Measurements from ENCODE around the gene C22orf15. TPM values are rescaled to one million over a fixed set of nuclear protein-coding genes. Genes with fewer than 3 reads are reported as not detected.
"Not testable (repeated sequence)": the region's sequence is repeated elsewhere in the genome, so short reads cannot be mapped to it uniquely, and the experiment has no call there.

Gene C22orf15
- total RNA-seq, 2 donors from 2014 or later: not detected

DNA sequence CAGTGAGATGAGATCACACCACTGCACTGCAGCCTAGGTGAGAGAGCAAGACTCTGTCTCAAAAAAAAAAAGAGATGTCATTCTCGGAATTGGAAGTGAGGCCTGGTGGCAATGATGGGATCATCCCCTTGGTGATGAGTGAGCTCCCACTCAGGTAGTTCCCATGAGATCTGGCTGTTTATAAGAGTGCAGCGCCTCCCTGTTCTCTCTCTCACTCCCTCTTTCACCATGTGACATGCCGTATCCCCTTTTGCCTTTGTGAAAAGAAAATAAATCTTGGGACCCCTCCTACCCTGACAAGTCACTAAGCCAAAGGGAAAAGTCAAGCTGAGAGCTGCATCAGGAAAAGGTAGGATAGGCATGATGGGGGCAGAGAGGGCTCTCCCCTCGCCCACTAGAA lies 40.6 kb upstream of the C22orf15 start:
- intact Hi-C loops (cut with DNase I): no loop called here
- no peaks in the 10 kb centered on the region for H3K9me3 ChIP-seq

DNA sequence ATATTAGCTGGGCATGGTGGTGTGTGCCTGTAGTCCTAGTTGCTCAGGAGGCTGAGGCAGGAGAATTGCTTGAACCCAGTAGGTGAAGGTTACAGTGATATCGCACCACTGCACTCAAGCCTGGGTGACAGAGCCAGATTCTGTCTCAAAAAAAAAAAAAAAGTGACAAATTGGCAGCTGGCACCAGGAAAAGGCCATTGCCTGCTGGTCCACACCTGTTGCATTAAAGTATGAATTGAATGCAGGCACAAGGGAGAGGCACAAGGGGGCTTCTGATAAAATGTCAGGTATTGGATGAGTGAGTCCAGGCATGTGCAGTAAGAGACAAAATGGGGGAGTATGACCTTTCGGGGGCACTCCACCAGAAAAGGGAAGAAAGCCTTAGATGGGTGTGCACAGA lies 40.1 kb upstream of the C22orf15 start:
- no peak overlapping the region for H3K27ac ChIP-seq
- 85% methylated on average over 2 of the region's 2 CpGs for WGBS
- H3K27me3 ChIP-seq (replicated peaks; ENCODE audit: insufficient read depth): no peaks in the 10 kb centered on the region
- H3K4me1 ChIP-seq (replicated peaks): no peaks in the 10 kb centered on the region
- no peaks in the 10 kb centered on the region for H3K9me3 ChIP-seq
- H3K36me3 ChIP-seq: no peaks in the 10 kb centered on the region
- no peak overlapping the region for H3K4me3 ChIP-seq
- DNase-seq (ENCODE audit: low spot score): no peak
- intact Hi-C loops (cut with DNase I): no loop called here
- TF ChIP-seq CTCF (IDR thresholded peaks at IDR 0.05): no peak
- TF ChIP-seq POLR2A (IDR thresholded peaks at IDR 0.05): no peak
- no peak for TF ChIP-seq POLR2AphosphoS5 (IDR thresholded peaks at IDR 0.05)

More for the DNA sequence above, 40.6 kb upstream of the C22orf15 start:
- Histone ChIP-seq H3K27me3 (replicated peaks; ENCODE audit: insufficient read depth) (no peaks in the 10 kb centered on the region), H3K4me1 (replicated peaks) (no peaks in the 10 kb centered on the region), H3K27ac (no peak overlapping the region), H3K4me3 (no peak overlapping the region), H3K36me3 (no peaks in the 10 kb centered on the region)
- no peak for DNase-seq (ENCODE audit: low spot score)
- no peak for TF ChIP-seq POLR2A (IDR thresholded peaks at IDR 0.05)
- no peak for TF ChIP-seq CTCF (IDR thresholded peaks at IDR 0.05)
- TF ChIP-seq POLR2AphosphoS5 (IDR thresholded peaks at IDR 0.05): no peak
- WGBS: 55% methylated on average over 4 of the region's 4 CpGs

- H3K9me3 ChIP-seq; H3K27ac ChIP-seq; H3K4me1 ChIP-seq (replicated peaks); H3K27me3 ChIP-seq (replicated peaks; ENCODE audit: insufficient read depth); H3K4me3 ChIP-seq; DNase-seq (ENCODE audit: low spot score); intact Hi-C loops (cut with DNase I); H3K36me3 ChIP-seq: not testable (repeated sequence)
- WGBS: 91% methylated on average over 4 of the region's 4 CpGs
Observed at GRCh38 chr22:23728108-23728507, 34.7 kb upstream of the C22orf15 start.

- Histone ChIP-seq H3K9me3 (no peaks in the 10 kb centered on the region), H3K27me3 (replicated peaks; ENCODE audit: insufficient read depth) (no peaks in the 10 kb centered on the region), H3K36me3 (no peaks in the 10 kb centered on the region), H3K4me3 (no peak overlapping the region), H3K27ac (no peak overlapping the region), H3K4me1 (replicated peaks) (no peaks in the 10 kb centered on the region)
- DNase-seq (ENCODE audit: low spot score): no peak
- intact Hi-C loops (cut with DNase I): no loop called here
- TF ChIP-seq POLR2AphosphoS5 (IDR thresholded peaks at IDR 0.05) (no peak), POLR2A (IDR thresholded peaks at IDR 0.05) (no peak), CTCF (IDR thresholded peaks at IDR 0.05) (no peak)
Observed at GRCh38 chr22:23737696-23738095, 25.1 kb upstream of the C22orf15 start.

- DNase-seq (ENCODE audit: low spot score): no peak
- no peaks in the 10 kb centered on the region for H3K27me3 ChIP-seq (replicated peaks; ENCODE audit: insufficient read depth)
- H3K36me3 ChIP-seq: peaks cover 9 to 19% of the 10 kb centered on the region in 2 donors
- intact Hi-C loops (cut with DNase I): no loop called here
- no peaks in the 10 kb centered on the region for H3K4me1 ChIP-seq (replicated peaks)
- TF ChIP-seq POLR2AphosphoS5 (IDR thresholded peaks at IDR 0.05) (no peak), CTCF (IDR thresholded peaks at IDR 0.05) (no peak), POLR2A (IDR thresholded peaks at IDR 0.05) (no peak)
- WGBS: 57% methylated on average over 7 of the region's 7 CpGs
- no peak overlapping the region for H3K4me3 ChIP-seq
- H3K27ac ChIP-seq: no peak overlapping the region
- H3K9me3 ChIP-seq: no peaks in the 10 kb centered on the region
Observed at GRCh38 chr22:23742505-23743264, 20.1 kb upstream of the C22orf15 start.
